ENCODE measurements around the gene ZNF2.

The ZNF2 gene

GRCh38 chr2:95204396-95204795, 38.8 kb downstream of the ZNF2 start:
- TF ChIP-seq CTCF (conservative IDR thresholded peaks at IDR 0.05) (no peak), ZFX (IDR thresholded peaks at IDR 0.05) (no peak)
- no peak overlapping the region for H3K27ac ChIP-seq

DNA sequence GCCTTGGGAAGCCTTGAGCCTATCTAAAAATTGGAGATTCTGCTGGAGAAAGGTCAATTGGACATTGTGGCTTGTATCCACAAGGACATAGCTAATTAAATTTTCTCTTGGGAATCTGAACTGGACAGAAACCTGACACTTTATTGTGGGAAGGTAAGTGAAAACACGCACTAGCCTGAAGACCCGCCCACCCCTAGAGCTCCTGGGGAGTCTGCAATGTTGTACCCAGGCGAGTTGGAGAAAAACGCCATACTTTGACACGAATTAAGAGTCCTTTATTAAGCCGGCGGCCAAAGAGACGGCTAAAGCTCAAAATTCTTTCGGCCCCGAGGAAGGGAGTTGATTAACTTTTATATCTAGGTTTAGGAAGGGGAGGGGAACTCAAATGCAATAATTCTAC, 40.5 kb downstream of the ZNF2 start:
- no peak overlapping the region for H3K27ac ChIP-seq
- no peak for TF ChIP-seq ZFX (IDR thresholded peaks at IDR 0.05)
- no peak for TF ChIP-seq CTCF (conservative IDR thresholded peaks at IDR 0.05)

DNA sequence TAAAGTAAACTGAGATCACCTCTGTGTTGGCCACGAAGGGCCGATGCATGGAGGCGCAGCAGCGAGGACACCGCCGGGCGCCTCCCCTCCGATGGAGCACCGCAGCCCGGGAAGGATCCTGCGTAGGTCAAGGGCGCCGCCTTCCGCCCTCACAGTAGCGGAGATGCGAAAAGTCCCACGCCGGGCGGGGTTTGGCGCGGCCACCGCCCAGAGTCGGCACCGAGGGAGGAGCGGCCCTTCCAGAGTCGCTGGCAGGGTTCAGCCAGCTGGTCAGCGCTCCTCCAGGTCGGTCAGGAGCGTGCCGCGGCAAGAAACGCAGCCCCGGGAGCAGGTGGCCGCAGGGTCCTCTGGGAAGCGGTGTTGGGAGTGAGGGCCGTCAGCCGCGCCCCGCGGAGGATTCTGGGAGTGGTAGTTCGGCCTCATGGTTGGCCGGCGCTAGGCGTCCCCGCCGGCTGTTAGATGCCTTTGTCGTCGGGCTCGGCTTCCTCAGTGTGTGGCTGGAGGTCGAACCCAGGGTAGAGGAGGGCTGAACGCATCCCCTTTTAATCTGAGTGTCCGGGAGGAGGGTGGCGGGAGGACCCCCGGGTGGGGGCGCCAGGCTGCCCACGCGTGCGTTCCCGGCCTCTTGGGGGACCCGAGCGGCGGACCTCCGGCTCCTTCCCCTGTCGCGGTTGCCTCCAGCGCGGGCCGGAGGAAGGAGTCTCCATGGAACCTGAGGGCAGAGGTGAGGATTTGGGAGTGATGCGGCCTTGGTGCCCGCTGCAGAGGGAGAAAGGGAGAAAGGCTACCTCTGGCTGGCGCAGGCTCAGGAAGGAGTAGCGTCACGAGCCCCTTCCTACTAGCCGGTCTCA, 41.7 kb downstream of the ZNF2 start, which contains the start of gene ZNF892:
Gene ZNF892, plus strand, starts transcription at position 411 of the 851 bp plus-strand sequence. Its CDS starts 295 bp downstream, at position 706.
- TF ChIP-seq CTCF (conservative IDR thresholded peaks at IDR 0.05) (peak; percentile 74), ZFX (IDR thresholded peaks at IDR 0.05) (peak; percentile 59)
- H3K27ac ChIP-seq = peak within 1 kb of the TSS; percentile 64

GRCh38 chr2:95208106-95208505, 42.5 kb downstream of the ZNF2 start:
- no peak for TF ChIP-seq ZFX (IDR thresholded peaks at IDR 0.05)
- TF ChIP-seq CTCF (conservative IDR thresholded peaks at IDR 0.05) = no peak
- H3K27ac ChIP-seq = peak overlapping the region; percentile 64

DNA sequence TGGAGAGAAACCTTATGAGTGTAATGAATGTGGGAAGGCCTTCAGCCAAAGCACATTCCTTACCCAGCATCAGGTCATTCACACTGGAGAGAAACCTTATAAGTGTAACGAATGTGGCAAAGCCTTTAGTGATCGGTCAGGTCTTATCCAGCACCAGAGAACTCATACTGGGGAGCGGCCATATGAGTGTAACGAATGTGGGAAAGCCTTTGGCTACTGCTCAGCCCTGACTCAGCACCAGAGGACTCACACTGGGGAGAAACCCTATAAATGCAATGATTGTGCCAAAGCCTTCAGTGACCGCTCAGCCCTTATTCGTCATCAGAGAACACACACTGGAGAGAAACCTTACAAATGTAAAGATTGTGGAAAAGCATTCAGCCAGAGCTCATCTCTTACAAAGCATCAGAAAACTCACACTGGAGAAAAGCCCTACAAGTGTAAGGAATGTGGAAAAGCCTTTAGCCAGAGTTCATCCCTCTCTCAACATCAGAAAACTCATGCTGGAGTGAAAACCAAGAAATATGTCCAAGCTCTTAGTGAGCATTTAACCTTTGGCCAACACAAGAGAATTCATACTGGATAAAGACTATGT, 49.5 kb downstream of the ZNF2 start:
- no peak overlapping the region for H3K27ac ChIP-seq
- TF ChIP-seq CTCF (conservative IDR thresholded peaks at IDR 0.05) (no peak), ZFX (IDR thresholded peaks at IDR 0.05) (no peak)

DNA sequence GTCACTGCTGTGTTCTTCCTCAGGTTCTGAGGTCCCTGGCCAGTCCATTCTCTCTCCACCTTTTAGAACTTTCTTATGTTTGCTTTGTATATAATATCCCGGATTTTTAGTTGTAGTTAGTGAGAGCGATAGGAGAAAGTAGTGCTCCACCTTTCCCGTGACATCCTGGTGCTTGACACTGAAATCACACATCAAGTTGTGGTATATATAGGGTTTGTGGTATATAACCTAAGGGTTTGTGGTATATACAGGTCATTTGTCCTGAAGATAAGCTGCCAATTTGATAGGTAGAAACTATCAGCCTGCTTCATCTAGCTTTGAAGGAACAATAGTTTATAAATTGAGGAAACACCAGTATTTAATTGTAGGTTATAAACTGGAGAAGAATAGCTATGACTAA, 54.8 kb downstream of the ZNF2 start:
- no peak for TF ChIP-seq CTCF (conservative IDR thresholded peaks at IDR 0.05)
- TF ChIP-seq ZFX (IDR thresholded peaks at IDR 0.05) = no peak
- no peak overlapping the region for H3K27ac ChIP-seq

DNA sequence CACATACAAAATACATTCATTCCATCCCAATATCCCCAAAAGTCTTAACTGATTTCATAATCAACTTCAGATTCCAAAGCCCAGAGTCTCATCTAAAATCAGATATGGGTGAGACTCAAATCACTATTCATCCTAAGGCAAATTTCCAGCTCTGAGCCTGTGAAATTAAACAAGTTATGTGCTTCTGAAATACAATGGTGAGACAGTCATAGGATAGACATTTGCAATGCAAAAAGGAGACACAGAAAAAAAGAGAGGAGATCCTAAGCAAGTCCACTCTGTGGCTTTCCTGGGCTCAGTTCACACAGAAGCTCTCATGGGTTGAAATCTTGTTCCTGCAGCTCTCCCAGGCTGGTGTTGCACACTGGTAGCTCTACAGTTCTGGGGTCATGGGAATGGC, 60.0 kb downstream of the ZNF2 start:
- no peak overlapping the region for H3K27ac ChIP-seq
- TF ChIP-seq CTCF (conservative IDR thresholded peaks at IDR 0.05) = no peak
- TF ChIP-seq ZFX (IDR thresholded peaks at IDR 0.05) = no peak
